Measurements from ENCODE around the gene RALBP1.
A peak's percentile ranks its signal among the peaks of the same experiment; 100 is the strongest.

RALBP1 gene

DNA sequence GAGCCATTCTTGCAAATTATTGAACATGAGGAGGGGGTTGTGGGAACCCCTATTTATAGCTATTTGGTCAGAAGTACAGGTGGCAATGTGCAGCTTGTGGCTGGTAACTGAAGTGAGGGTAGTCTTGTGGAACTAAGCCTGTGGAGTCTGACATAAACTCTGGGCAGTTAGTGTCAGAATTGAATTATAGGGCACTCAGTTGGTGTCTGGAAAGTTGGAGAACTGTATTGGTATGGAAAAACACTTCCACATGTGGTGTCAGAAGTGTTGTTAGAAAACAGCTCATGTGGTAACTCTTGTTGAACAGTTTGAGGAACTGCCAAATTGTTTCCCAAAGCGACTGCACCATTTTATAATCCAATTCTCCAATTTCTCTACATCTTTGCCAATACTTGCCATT is 7.5 kb downstream of the RALBP1 start:
- TF ChIP-seq, protein P1, sequence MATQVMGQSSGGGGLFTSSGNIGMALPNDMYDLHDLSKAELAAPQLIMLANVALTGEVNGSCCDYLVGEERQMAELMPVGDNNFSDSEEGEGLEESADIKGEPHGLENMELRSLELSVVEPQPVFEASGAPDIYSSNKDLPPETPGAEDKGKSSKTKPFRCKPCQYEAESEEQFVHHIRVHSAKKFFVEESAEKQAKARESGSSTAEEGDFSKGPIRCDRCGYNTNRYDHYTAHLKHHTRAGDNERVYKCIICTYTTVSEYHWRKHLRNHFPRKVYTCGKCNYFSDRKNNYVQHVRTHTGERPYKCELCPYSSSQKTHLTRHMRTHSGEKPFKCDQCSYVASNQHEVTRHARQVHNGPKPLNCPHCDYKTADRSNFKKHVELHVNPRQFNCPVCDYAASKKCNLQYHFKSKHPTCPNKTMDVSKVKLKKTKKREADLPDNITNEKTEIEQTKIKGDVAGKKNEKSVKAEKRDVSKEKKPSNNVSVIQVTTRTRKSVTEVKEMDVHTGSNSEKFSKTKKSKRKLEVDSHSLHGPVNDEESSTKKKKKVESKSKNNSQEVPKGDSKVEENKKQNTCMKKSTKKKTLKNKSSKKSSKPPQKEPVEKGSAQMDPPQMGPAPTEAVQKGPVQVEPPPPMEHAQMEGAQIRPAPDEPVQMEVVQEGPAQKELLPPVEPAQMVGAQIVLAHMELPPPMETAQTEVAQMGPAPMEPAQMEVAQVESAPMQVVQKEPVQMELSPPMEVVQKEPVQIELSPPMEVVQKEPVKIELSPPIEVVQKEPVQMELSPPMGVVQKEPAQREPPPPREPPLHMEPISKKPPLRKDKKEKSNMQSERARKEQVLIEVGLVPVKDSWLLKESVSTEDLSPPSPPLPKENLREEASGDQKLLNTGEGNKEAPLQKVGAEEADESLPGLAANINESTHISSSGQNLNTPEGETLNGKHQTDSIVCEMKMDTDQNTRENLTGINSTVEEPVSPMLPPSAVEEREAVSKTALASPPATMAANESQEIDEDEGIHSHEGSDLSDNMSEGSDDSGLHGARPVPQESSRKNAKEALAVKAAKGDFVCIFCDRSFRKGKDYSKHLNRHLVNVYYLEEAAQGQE (IDR thresholded peaks at IDR 0.05; ENCODE audit: low read depth), result no peak
- TF ChIP-seq ZBTB7A (IDR thresholded peaks at IDR 0.05; ENCODE audit: low read depth), result no peak
- peak; percentile 41 for TF ChIP-seq CEBPB (IDR thresholded peaks at IDR 0.05)
- TF ChIP-seq EP300 (IDR thresholded peaks at IDR 0.05; ENCODE audit: borderline replicate concordance), result peak; percentile 93
- no peak for TF ChIP-seq TAF1 (IDR thresholded peaks at IDR 0.05; ENCODE audit: low read depth)
- TF ChIP-seq FOXM1 (IDR thresholded peaks at IDR 0.05; ENCODE audit: borderline replicate concordance, low read depth), result peak; percentile 77; the same call in 1 of the 2 replicates
- peak; percentile 77 for TF ChIP-seq TEAD4 (IDR thresholded peaks at IDR 0.05)
- no peak for TF ChIP-seq EGR1 (IDR thresholded peaks at IDR 0.05)
- TF ChIP-seq, protein P2, sequence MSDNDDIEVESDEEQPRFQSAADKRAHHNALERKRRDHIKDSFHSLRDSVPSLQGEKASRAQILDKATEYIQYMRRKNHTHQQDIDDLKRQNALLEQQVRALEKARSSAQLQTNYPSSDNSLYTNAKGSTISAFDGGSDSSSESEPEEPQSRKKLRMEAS (IDR thresholded peaks at IDR 0.05), result peak; percentile 76
- no peak for TF ChIP-seq USF1 (IDR thresholded peaks at IDR 0.05)
- no peak for TF ChIP-seq YY1 (IDR thresholded peaks at IDR 0.05; ENCODE audit: low read depth)
- TF ChIP-seq RAD21 (IDR thresholded peaks at IDR 0.05; ENCODE audit: low read depth), result peak; percentile 21; the same call in 1 of the 2 replicates
- peak; percentile 94 for TF ChIP-seq TCF12 (IDR thresholded peaks at IDR 0.05; ENCODE audit: low read depth)
- TF ChIP-seq CREB1 (IDR thresholded peaks at IDR 0.05; ENCODE audit: low read depth), result no peak
- peak; percentile 88 for TF ChIP-seq NFIC (IDR thresholded peaks at IDR 0.05)

DNA sequence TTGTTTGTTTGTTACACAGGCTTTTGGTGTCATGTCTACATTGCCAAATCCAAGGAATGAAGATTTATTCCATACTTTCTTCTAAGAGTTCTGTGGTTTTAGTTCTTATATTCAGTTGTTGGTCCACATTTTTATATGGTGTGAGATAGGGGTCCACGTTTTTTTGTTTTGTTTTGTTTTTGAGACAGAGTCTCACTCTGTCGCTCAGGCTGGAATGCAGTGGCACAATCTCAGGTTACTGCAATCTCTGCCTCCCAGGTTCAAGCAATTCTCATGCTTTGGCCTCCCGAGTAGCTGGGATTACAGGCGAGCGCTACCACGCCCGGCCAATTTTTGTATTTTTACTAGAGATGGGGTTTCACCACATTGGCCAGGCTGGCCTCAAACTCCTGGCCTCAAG is 8.2 kb downstream of the RALBP1 start:
- TF ChIP-seq ZBTB7A (IDR thresholded peaks at IDR 0.05; ENCODE audit: low read depth) (no peak), EP300 (IDR thresholded peaks at IDR 0.05; ENCODE audit: borderline replicate concordance) (no peak), TAF1 (IDR thresholded peaks at IDR 0.05; ENCODE audit: low read depth) (no peak), TCF12 (IDR thresholded peaks at IDR 0.05; ENCODE audit: low read depth) (no peak), NFIC (IDR thresholded peaks at IDR 0.05) (no peak), FOXM1 (IDR thresholded peaks at IDR 0.05; ENCODE audit: borderline replicate concordance, low read depth) (no peak), CEBPB (IDR thresholded peaks at IDR 0.05) (no peak), CREB1 (IDR thresholded peaks at IDR 0.05; ENCODE audit: low read depth) (no peak), EGR1 (IDR thresholded peaks at IDR 0.05) (no peak), YY1 (IDR thresholded peaks at IDR 0.05; ENCODE audit: low read depth) (no peak), TEAD4 (IDR thresholded peaks at IDR 0.05) (no peak), RAD21 (IDR thresholded peaks at IDR 0.05; ENCODE audit: low read depth) (no peak), USF1 (IDR thresholded peaks at IDR 0.05) (no peak)
- TF ChIP-seq, protein P1 (IDR thresholded peaks at IDR 0.05; ENCODE audit: low read depth), result no peak
- TF ChIP-seq, protein P2 (IDR thresholded peaks at IDR 0.05), result no peak

- TF ChIP-seq CREB1 (IDR thresholded peaks at IDR 0.05; ENCODE audit: low read depth) (no peak), USF1 (IDR thresholded peaks at IDR 0.05) (no peak), TAF1 (IDR thresholded peaks at IDR 0.05; ENCODE audit: low read depth) (no peak)
Observed at GRCh38 chr18:9488538-9488937, 13.2 kb downstream of the RALBP1 start.

DNA sequence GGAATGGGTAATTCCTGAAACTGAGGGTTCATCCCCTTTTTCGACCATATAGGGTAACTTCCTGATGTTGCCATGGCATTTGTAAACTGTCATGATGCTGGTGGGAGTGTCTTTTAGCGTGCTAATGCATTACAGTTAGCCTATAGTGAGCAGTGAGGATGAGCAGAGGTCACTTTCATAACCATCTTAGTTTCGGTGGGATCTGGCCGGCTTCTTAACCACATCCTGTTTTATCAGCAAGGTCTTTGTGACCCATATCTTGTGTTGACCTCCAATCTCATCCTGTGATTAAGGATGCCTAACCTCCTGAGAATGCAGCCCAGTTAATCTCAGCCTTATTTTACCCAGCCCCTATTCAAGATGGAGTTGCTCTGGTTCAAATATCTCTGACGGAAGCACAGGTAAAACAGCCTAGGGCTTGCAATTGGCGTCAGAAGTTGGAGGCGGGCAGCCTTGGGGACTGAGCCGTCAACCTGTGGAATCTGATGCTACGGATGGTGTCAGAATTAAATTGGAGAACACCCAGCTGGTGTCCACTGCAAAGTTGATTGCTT is 19.5 kb downstream of the RALBP1 start:
- TF ChIP-seq USF1 (IDR thresholded peaks at IDR 0.05), result no peak
- TF ChIP-seq NFIC (IDR thresholded peaks at IDR 0.05), result no peak

DNA sequence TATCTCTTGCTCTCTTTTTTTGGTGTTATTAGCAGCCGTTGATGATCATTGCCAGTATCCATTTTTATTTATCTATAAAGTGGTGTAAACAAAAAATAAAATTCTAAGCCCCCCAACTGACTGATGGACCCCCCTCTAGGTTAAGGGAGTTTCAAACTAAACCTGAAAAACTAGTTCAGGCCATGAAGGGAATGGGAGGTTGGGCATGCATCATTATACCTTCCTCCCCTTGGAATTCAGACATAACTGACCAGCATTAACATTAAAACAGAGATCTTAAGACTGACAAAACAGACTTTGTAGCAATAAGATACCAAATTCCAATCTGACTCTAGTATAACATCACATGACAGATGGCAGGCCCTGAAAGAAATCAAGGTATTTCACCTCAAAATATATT is 20.2 kb downstream of the RALBP1 start:
- TF ChIP-seq ZBTB7A (IDR thresholded peaks at IDR 0.05; ENCODE audit: low read depth) (no peak), NFIC (IDR thresholded peaks at IDR 0.05) (no peak), USF1 (IDR thresholded peaks at IDR 0.05) (no peak), YY1 (IDR thresholded peaks at IDR 0.05; ENCODE audit: low read depth) (no peak), RAD21 (IDR thresholded peaks at IDR 0.05; ENCODE audit: low read depth) (no peak)
- TF ChIP-seq, protein P1 (IDR thresholded peaks at IDR 0.05; ENCODE audit: low read depth), result no peak
